Measurements from ENCODE around the gene THYN1.
"Not testable (repeated sequence)": the region's sequence is repeated elsewhere in the genome, so short reads cannot be mapped to it uniquely, and the experiment has no call there.

Gene THYN1

DNA sequence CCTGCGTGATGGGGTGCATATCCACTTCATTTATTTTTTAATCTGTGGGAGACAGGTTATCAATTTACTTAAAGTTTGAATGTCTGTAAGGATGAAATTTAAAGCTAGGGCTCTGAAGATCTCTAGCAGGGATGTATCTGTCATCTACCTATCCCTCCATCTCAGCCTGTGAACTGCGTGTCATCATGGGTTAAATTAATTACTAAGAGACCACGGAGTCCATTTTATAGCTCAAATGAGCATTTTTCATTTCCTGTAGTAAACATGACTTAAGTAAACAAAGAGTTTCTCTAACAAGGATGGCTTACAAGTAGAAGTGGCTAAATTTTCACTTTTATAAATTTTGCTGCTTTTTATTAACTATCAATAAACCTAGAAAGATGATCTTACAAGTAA is 20.2 kb upstream of the THYN1 start:
- no peak for DNase-seq

DNA sequence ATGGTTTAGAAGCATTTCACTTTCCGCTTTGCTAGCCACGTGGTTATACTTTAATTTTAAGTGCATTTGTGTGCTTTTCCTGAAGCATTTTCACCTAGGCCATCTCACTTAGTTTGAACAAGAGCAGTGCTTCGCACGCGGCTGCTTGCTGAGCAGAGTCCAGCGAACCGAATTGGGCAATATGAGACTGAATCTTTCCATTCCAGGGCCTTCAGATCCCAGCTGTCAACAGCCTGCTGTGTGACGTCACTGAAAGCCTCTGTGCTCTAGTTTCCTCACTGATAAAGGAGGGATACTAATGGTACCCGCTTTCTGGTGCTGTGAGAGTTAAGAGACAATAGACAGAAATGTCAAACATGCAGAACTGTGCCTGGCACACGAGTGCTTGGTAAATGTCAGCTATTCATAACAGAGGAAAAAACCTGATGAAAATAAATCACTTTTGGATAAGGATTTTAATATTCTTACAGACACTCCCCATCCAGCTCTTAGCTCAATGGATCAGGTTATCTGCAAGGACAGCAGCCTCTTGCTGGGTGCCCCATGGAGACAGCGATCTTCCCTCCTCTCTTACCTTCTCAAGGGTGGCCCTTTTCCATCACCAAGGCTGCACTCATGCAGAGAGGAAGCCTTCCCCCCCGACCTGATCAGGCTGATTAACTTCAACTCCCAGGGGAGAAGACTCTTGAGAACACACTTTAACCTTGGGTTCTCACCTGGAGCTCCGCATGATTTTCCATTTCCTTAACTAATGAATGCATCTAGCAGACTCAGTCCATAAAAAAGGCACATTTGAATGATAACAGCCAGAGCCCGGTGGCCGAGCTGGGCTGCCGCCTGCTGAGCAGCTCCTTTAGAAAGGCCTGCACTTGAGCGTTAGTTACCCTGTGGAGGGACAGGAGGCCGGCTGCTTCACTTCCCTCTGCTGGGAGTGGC is 19.5 kb upstream of the THYN1 start:
- no peak for DNase-seq

DNA sequence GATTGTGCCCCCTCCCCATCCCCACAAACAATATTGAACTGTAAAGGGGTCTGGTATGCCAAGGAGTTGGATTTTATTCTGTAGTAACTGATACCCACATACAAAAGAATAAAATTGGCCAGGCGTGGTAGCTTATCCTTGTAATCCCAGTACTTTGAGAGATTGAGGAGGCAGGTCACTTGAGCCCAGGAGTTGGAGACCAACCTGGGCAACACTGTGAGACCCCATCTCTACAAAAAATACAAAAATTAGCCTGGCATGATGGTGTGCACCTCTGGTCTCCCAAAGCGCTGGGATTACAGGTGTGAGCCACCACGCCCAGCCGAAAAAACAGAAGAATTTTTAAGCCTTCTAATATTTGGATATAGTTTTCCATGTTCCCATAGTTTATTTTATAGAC is 18.8 kb upstream of the THYN1 start:
- DNase-seq: no peak

- DNase-seq: no peak
Measured at GRCh38 chr11:134270250-134270714, 17.1 kb upstream of the THYN1 start.

DNA sequence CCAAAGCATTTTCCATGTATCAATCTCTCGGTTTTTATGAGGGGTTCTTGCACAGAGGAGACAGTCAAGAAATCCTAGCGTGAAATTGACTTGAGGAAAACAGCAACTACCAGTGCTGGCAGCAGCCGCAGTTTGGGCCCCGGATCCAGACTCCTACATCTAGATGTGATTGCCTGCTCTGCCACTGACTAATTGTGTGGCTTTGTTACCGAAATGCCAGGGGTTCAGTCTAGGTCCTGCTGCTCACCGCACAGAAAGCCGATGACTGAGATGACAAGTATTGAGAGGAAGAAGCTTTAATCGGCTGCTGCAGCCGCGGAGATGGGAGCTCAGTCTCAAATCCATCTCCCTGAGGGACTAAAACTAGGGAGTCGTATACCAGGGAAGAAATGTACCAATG is 14.8 kb upstream of the THYN1 start:
- DNase-seq: no peak

GRCh38 chr11:134267461-134267860 is 14.3 kb upstream of the THYN1 start:
- DNase-seq: no peak

GRCh38 chr11:134266841-134267251 is 13.7 kb upstream of the THYN1 start:
- no peak for DNase-seq

- DNase-seq: no peak
Measured at GRCh38 chr11:134266440-134266839, 13.3 kb upstream of the THYN1 start.

GRCh38 chr11:134264966-134265764 is 12.0 kb upstream of the THYN1 start:
- no peak for DNase-seq

- peak; percentile 17 to 27 for DNase-seq
Measured at GRCh38 chr11:134261626-134262488, 8.7 kb upstream of the THYN1 start.

DNA sequence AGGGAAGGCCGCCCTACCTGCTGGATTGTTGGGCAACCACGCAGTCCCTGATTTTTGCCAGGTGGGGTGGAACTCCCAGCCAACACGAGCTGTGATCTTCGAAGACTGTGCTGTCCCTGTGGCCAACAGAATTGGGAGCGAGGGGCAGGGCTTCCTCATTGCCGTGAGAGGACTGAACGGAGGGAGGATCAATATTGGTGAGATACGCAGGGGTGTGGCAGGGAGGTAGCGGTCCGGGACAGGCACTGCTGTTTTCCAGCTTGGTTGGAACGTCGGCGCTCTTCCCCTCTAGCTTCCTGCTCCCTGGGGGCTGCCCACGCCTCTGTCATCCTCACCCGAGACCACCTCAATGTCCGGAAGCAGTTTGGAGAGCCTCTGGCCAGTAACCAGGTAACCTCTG is 7.8 kb upstream of the THYN1 start:
- no peak for DNase-seq

DNA sequence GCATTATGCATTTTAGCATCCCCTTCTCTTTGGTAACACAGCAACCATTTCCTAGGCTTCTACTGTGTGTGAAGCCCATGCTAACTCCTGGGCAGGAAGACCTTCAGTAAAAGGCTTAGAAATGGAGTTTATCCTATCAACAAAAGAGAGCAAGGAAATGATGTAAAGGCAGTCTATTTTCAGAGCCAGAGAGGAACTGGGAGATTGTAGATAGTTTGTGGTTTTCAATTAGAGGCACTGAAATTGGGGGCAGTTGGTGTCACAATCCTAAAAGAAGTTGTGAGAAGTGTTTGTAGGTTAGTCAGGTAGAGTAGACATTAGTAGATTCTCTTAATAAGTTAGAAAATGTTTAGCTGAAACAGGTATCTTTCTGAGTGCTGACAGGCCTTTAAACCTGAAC is 7.4 kb upstream of the THYN1 start:
- no peak for DNase-seq

- no peak for DNase-seq
Measured at GRCh38 chr11:134258577-134258976, 5.4 kb upstream of the THYN1 start.

DNA sequence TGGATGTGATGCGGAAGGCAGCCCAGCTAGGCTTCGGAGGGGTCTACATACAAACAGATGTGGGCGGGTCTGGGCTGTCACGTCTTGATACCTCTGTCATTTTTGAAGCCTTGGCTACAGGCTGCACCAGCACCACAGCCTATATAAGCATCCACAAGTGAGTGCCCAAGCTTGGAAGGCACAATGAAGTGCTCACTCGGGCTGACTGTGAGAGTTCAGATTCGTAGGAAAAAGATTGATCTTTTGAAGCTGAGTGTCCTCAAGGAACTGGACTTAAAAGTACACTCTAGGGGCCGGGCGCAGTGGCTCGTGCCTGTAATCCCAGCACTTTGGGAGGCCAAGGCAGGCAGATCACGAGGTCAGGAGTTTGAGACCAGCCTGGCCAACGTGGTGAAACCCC is 3.9 kb upstream of the THYN1 start:
- no peak for DNase-seq

DNA sequence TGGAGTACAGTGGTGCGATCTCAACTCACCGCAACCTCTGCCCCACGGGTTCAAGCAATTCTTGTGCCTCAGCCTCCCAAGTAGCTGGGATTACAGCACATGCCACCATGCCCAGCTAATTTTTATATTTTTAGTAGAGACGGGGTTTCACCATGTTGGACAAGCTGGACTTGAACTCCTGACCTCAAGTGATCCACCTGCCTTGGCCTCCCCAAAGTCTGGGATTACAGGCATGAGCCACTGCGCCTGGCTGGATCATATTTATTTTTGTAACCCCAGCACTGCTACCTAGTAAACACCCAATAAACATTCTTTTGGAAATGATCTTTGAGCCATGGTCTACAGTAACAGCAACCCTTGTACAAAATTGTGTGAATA is 2.0 kb upstream of the THYN1 start:
- DNase-seq: not testable (repeated sequence)

DNA sequence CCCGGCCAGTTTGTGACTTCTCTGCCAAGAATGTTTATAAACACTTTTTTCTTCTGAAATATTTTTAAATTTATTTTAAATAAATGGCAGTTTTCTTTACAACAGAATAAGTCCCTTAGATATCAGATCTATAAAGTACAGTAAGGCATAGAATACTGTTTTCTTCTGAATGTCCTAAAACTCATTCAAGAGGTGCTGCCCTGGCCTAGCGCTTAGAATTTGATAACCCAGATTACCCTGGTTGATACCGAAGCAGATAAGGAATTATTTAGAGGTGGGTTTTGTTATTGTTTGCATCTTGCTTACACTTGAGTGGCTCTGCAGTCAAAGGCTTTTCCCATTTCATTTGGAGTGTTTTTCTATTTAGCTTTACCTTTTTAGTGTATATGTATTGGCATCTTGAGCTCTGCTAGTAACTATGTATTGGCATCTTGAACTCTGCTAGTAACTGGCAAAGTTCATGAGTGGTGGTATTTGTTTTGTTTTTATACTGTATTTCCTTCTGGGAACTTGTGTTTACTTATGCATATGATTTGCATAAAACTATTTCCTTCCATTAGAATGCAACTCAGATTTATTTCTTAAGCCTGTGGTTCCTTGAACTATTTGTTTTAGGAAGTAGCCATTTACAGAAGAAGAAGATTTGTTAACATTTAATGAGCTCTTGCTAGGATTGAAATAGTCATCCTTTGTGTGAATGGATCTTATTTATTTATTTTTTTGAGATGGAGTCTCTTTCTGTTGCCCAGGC is 1.5 kb upstream of the THYN1 start:
- DNase-seq: no peak

GRCh38 chr11:134252346-134253187 is 585 bp downstream of the THYN1 start:
- no peak for DNase-seq

DNA sequence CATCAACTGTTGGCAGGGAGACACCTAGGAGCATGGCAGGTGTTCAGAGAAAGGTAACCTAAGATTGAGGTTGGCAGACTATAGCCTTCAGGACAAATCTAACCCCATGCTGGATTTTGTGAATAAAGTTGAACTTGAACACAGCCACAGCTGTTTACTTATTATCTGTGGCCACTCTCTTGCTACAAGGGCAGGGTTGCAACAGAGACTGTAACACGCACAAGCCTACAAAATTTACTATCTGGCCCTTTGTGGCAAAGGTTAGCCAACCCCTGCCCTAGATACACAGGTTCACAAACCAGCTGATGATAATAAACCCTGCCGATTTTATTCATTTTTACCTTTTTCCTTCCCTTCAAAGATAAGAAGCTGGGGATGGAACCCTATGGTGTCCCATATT is 2.5 kb downstream of the THYN1 start:
- DNase-seq: no peak

- DNase-seq: no peak
Measured at GRCh38 chr11:134250246-134250645, 2.9 kb downstream of the THYN1 start.

DNA sequence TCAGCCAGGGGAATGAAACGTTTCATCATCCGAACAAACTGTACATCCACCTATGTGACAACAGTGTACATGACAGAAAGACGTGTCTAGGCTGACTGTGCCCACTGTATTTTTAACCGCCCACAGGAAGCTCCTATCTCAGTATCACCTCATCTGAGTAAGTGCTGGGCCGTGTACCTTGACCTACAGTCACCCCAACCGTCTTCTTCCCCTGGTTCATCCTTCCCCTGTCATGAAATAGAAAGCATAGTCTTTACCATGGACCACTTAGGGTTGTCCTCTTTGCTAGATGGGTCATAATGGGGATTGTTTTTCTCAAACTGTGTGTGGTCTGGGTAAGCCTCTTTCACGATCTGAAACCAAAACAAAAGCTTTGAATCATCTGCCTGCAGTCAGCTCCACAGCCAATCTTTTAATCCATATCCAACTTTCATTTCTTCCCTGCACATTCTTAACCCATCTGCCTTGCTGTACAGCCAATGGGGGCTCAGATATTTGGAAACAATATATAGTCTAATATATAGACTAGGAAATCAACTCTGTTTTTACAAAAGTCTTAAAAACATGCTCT is 4.2 kb downstream of the THYN1 start:
- no peak for DNase-seq

- no peak for DNase-seq
Measured at GRCh38 chr11:134246678-134247077, 6.5 kb downstream of the THYN1 start.

All from stimulated activated CD4-positive, alpha-beta T cell treated with anti-CD3 and anti-CD28 coated beads, Interleukin-4, amount 100 ng/mL, for 4 hours (primary cell).